ENCODE results near the gene PRKCI. TPM values are rescaled to one million over a fixed set of nuclear protein-coding genes. Genes with fewer than 3 reads are reported as not detected.
A peak's percentile ranks its signal among the peaks of the same experiment; 100 is the strongest.

The PRKCI gene
- total and polyA plus RNA-seq, 9 of the 15 experiments (the other 6 are each of a cell fraction or from before 2014, with no cell fraction given): 10.5 to 43.2 (median 31.4) TPM

GRCh38 chr3:170221924-170222646 is at the start of gene PRKCI (continued):
- TF ChIP-seq, protein P1, sequence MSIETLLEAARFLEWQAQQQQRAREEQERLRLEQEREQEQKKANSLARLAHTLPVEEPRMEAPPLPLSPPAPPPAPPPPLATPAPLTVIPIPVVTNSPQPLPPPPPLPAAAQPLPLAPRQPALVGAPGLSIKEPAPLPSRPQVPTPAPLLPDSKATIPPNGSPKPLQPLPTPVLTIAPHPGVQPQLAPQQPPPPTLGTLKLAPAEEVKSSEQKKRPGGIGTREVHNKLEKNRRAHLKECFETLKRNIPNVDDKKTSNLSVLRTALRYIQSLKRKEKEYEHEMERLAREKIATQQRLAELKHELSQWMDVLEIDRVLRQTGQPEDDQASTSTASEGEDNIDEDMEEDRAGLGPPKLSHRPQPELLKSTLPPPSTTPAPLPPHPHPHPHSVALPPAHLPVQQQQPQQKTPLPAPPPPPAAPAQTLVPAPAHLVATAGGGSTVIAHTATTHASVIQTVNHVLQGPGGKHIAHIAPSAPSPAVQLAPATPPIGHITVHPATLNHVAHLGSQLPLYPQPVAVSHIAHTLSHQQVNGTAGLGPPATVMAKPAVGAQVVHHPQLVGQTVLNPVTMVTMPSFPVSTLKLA (conservative IDR thresholded peaks at IDR 0.05): peak; percentile 62 to 83
- TF ChIP-seq POLR2A (conservative IDR thresholded peaks at IDR 0.05) (peak; percentile 77), ZNF589 (CRISPR knock-in tag; IDR thresholded peaks at IDR 0.05; ENCODE audit: low read depth) (no peak), ATF7 (IDR thresholded peaks at IDR 0.05) (peak; percentile 100), NEUROD1 (IDR thresholded peaks at IDR 0.05; ENCODE audit: borderline replicate concordance, low read depth, low read length, partially characterized antibody) (peak; percentile 76), ZNF561 (CRISPR knock-in tag; conservative IDR thresholded peaks at IDR 0.05) (no peak), BHLHE40 (IDR thresholded peaks at IDR 0.05; ENCODE audit: low read length) (peak; percentile 97), E4F1 (CRISPR knock-in tag; IDR thresholded peaks at IDR 0.05; ENCODE audit: borderline replicate concordance) (no peak), RBM25 (IDR thresholded peaks at IDR 0.05; ENCODE audit: low read depth, low read length, severe bottlenecking) (no peak), CHD2 (IDR thresholded peaks at IDR 0.05; ENCODE audit: low read depth, low read length) (no peak; the same call in 1 of the 2 replicates), ILK (tag; IDR thresholded peaks at IDR 0.05; ENCODE audit: borderline replicate concordance, low read depth) (no peak), TCF3 (CRISPR knock-in tag; IDR thresholded peaks at IDR 0.05) (peak; percentile 20; the same call in 1 of the 2 replicates), ELF2 (CRISPR knock-in tag; IDR thresholded peaks at IDR 0.05) (no peak), HDAC2 (IDR thresholded peaks at IDR 0.05) (peak; percentile 73; the same call in 1 of the 2 replicates)
- TF ChIP-seq, protein P2, sequence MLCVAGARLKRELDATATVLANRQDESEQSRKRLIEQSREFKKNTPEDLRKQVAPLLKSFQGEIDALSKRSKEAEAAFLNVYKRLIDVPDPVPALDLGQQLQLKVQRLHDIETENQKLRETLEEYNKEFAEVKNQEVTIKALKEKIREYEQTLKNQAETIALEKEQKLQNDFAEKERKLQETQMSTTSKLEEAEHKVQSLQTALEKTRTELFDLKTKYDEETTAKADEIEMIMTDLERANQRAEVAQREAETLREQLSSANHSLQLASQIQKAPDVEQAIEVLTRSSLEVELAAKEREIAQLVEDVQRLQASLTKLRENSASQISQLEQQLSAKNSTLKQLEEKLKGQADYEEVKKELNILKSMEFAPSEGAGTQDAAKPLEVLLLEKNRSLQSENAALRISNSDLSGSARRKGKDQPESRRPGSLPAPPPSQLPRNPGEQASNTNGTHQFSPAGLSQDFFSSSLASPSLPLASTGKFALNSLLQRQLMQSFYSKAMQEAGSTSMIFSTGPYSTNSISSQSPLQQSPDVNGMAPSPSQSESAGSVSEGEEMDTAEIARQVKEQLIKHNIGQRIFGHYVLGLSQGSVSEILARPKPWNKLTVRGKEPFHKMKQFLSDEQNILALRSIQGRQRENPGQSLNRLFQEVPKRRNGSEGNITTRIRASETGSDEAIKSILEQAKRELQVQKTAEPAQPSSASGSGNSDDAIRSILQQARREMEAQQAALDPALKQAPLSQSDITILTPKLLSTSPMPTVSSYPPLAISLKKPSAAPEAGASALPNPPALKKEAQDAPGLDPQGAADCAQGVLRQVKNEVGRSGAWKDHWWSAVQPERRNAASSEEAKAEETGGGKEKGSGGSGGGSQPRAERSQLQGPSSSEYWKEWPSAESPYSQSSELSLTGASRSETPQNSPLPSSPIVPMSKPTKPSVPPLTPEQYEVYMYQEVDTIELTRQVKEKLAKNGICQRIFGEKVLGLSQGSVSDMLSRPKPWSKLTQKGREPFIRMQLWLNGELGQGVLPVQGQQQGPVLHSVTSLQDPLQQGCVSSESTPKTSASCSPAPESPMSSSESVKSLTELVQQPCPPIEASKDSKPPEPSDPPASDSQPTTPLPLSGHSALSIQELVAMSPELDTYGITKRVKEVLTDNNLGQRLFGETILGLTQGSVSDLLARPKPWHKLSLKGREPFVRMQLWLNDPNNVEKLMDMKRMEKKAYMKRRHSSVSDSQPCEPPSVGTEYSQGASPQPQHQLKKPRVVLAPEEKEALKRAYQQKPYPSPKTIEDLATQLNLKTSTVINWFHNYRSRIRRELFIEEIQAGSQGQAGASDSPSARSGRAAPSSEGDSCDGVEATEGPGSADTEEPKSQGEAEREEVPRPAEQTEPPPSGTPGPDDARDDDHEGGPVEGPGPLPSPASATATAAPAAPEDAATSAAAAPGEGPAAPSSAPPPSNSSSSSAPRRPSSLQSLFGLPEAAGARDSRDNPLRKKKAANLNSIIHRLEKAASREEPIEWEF (CRISPR knock-in tag; IDR thresholded peaks at IDR 0.05): no peak
- TF ChIP-seq, protein P3, sequence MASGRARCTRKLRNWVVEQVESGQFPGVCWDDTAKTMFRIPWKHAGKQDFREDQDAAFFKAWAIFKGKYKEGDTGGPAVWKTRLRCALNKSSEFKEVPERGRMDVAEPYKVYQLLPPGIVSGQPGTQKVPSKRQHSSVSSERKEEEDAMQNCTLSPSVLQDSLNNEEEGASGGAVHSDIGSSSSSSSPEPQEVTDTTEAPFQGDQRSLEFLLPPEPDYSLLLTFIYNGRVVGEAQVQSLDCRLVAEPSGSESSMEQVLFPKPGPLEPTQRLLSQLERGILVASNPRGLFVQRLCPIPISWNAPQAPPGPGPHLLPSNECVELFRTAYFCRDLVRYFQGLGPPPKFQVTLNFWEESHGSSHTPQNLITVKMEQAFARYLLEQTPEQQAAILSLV (tag; IDR thresholded peaks at IDR 0.05): no peak

Measured in K562 (cell line).